SK-N-SH (cell line): ENCODE data around the gene KCND3. TPM values are rescaled to one million over a fixed set of nuclear protein-coding genes. Genes with fewer than 3 reads are reported as not detected.

Experiments
- CTCF ChIA-PET: fragments of 300-600, 350-600 bp; formaldehyde crosslinking; extraction: SDS; loops from one replicate; lab custom pipeline; 2021; lab: Yijun Ruan, JAX
- POLR2A ChIA-PET: fragments of 350-600 bp; sonication (Branson Sonifier 250); formaldehyde crosslinking; extraction: SDS; loops from one replicate; lab custom pipeline; 2020; ENCODE audit warnings: antibody characterized with exemption, inconsistent platforms; lab: Yijun Ruan, JAX
- DNase-seq: peaks from one replicate; pipeline ENCODE4 v3.0.0; 2012
- H2AFZ ChIP-seq: fragments of 200-600 bp; sonication (generic); 2 replicates; pipeline ENCODE4 v1.8.1; 2016; ENCODE audit warnings: antibody characterized with exemption, mild to moderate bottlenecking, low read depth
- H3F3A ChIP-seq: fragments of 200-600 bp; sonication (generic); replicated peaks from 2 replicates; pipeline ENCODE3; 2016; ENCODE audit warnings: antibody characterized with exemption, mild to moderate bottlenecking; ENCODE audit not compliant: insufficient read depth
- H3K27ac ChIP-seq, 2 experiments: fragments of 200-500 bp in 1 of 2; fragments of 200-600 bp in 1 of 2; sonication (Bioruptor generic) in 1 of 2; sonication (generic), shearing (Covaris generic) in 1 of 2; 2 replicates each; pipeline versions ENCODE4 v1.5.1 to v1.6.1; 2014 to 2016; ENCODE audit warnings: low read depth in 2 of 2, inconsistent platforms in 1 of 2, low read length in 1 of 2, mild to moderate bottlenecking in 1 of 2, mixed read lengths in 1 of 2
- H3K27me3 ChIP-seq: fragments of 200-600 bp; sonication (generic), shearing (Covaris generic); 2 replicates; pipeline ENCODE4 v1.6.1; 2016; ENCODE audit warnings: mixed run types; ENCODE audit not compliant: insufficient read depth
- H3K36me3 ChIP-seq, 2 experiments: fragments of 200-500 bp in 1 of 2; fragments of 200-600 bp in 1 of 2; sonication (Bioruptor generic) in 1 of 2; sonication (generic) in 1 of 2; replicated peaks in 1 of 2; 2 replicates each; pipeline versions ENCODE3 to v1.5.1; 2014 to 2016; ENCODE audit warnings: low read length in 1 of 2, mild to moderate bottlenecking in 1 of 2; ENCODE audit not compliant: insufficient read depth in 2 of 2, control insufficient read depth in 1 of 2
- H3K4me1 ChIP-seq, 2 experiments: fragments of 200-500 bp in 1 of 2; fragments of 200-600 bp in 1 of 2; sonication (Bioruptor generic) in 1 of 2; sonication (generic), shearing (Covaris generic) in 1 of 2; 2 replicates each; pipeline versions ENCODE4 v1.5.1 to v1.6.1; 2014 to 2016; ENCODE audit warnings: low read depth in 1 of 2, low read length in 1 of 2, mixed run types in 1 of 2; ENCODE audit not compliant: insufficient read depth in 2 of 2, control insufficient read depth in 1 of 2
- H3K4me2 ChIP-seq: fragments of 200-600 bp; sonication (generic), shearing (Covaris generic); 2 replicates; pipeline ENCODE4 v1.6.1; 2017; ENCODE audit warnings: mixed run types
- H3K4me3 ChIP-seq, 2 experiments: fragments of 200-500 bp in 1 of 2; fragments of 200-600 bp in 1 of 2; sonication (Bioruptor generic) in 1 of 2; sonication (generic), shearing (Covaris generic) in 1 of 2; 2 replicates each; pipeline versions ENCODE4 v1.5.1 to v1.8.1; 2014 to 2016; ENCODE audit warnings: low read depth in 2 of 2, inconsistent platforms in 1 of 2, low read length in 1 of 2, mild to moderate bottlenecking in 1 of 2, mixed read lengths in 1 of 2, moderate library complexity in 1 of 2
- H3K79me2 ChIP-seq: fragments of 200-600 bp; sonication (generic); 2 replicates; pipeline ENCODE4 v1.8.1; 2017; ENCODE audit warnings: mild to moderate bottlenecking; ENCODE audit not compliant: insufficient read depth
- H3K9ac ChIP-seq: fragments of 200-600 bp; sonication (generic); 2 replicates; pipeline ENCODE4 v1.6.1; 2017; ENCODE audit warnings: mixed run types
- H3K9me2 ChIP-seq: fragments of 200-600 bp; sonication (generic); 2 replicates; pipeline ENCODE4 v1.6.1; 2017; ENCODE audit warnings: mixed run types
- H3K9me3 ChIP-seq: fragments of 200-600 bp; sonication (generic); 2 replicates; pipeline ENCODE4 v1.6.1; 2017; ENCODE audit warnings: mixed run types, mild to moderate bottlenecking, moderate library complexity
- H4K20me1 ChIP-seq: fragments of 200-600 bp; sonication (generic); 2 replicates; pipeline ENCODE4 v1.6.1; 2017; ENCODE audit warnings: mild to moderate bottlenecking, mixed run types; ENCODE audit not compliant: insufficient read depth
- CHD2 ChIP-seq: fragments of 150-350 bp; IDR thresholded peaks from 2 replicates; pipeline ENCODE4 v1.6.1; 2018; ENCODE audit warnings: low read length; ENCODE audit not compliant: partially characterized antibody
- CTCF ChIP-seq: fragments of 200-600 bp; sonication (generic); IDR thresholded peaks from 2 replicates; pipeline ENCODE4 v1.6.1; 2017; ENCODE audit warnings: antibody characterized with exemption, mild to moderate bottlenecking, moderate library complexity
- EP300 ChIP-seq, 2 experiments: IDR thresholded peaks; 2 replicates each; pipeline versions ENCODE4 v1.4.0 to v1.6.1; 2012; ENCODE audit warnings: borderline replicate concordance in 1 of 2, low read depth in 1 of 2, low read length in 1 of 2
- FOSL2 ChIP-seq: IDR thresholded peaks from 2 replicates; pipeline ENCODE4 v1.4.0; 2012; ENCODE audit warnings: low read depth, mild to moderate bottlenecking, moderate library complexity, borderline replicate concordance
- GATA2 ChIP-seq: sonication (generic); formaldehyde crosslinking; IDR thresholded peaks from 2 replicates; pipeline ENCODE4 v1.5.0; 2020; ENCODE audit warnings: mild to moderate bottlenecking, missing genetic modification reagents
- IRF3 ChIP-seq: fragments of 150-350 bp; IDR thresholded peaks from 2 replicates; pipeline ENCODE4 v1.6.1; 2016; ENCODE audit warnings: mild to moderate bottlenecking, low read depth, low read length
- JUND ChIP-seq: IDR thresholded peaks from 2 replicates; pipeline ENCODE4 v1.4.0; 2012
- MEF2A ChIP-seq: IDR thresholded peaks from 2 replicates; pipeline ENCODE4 v1.4.0; 2012; ENCODE audit warnings: low read depth, borderline replicate concordance
- MXI1 ChIP-seq: IDR thresholded peaks from 2 replicates; pipeline ENCODE4 v1.6.1; 2012; ENCODE audit warnings: mild to moderate bottlenecking, low read depth, low read length, improper control_type of control experiment
- NRF1 ChIP-seq: IDR thresholded peaks from 2 replicates; pipeline ENCODE4 v1.6.1; 2012; ENCODE audit warnings: low read depth, mild to moderate bottlenecking, low read length
- PBX3 ChIP-seq: IDR thresholded peaks from 2 replicates; pipeline ENCODE4; 2012
- RAD21 ChIP-seq: IDR thresholded peaks from 2 replicates; pipeline ENCODE4 v1.6.1; 2012; ENCODE audit warnings: mild to moderate bottlenecking, low read length
- RCOR1 ChIP-seq: fragments of 150-350 bp; IDR thresholded peaks from 2 replicates; pipeline ENCODE4 v1.6.1; 2017; ENCODE audit warnings: antibody characterized with exemption, low read length
- REST ChIP-seq: IDR thresholded peaks from 2 replicates; pipeline ENCODE4 v1.6.1; 2012; ENCODE audit warnings: mild to moderate bottlenecking, low read depth, low read length, moderate library complexity
- RXRA ChIP-seq: IDR thresholded peaks from 2 replicates; pipeline ENCODE4 v1.4.0; 2012; ENCODE audit warnings: low read depth, mild to moderate bottlenecking, borderline replicate concordance
- SMC3 ChIP-seq: IDR thresholded peaks from 2 replicates; pipeline ENCODE4 v1.6.1; 2012; ENCODE audit warnings: low read depth, low read length, improper control_type of control experiment
- TAF1 ChIP-seq: IDR thresholded peaks from 2 replicates; pipeline ENCODE4 v1.6.1; 2012; ENCODE audit warnings: low read depth, mild to moderate bottlenecking, low read length, moderate library complexity, borderline replicate concordance
- TEAD4 ChIP-seq: IDR thresholded peaks from 2 replicates; pipeline ENCODE4 v1.4.0; 2012; ENCODE audit warnings: mild to moderate bottlenecking, borderline replicate concordance; ENCODE audit not compliant: insufficient read depth
- USF1 ChIP-seq: IDR thresholded peaks from 2 replicates; pipeline ENCODE4 v1.4.0; 2012; ENCODE audit warnings: low read depth, borderline replicate concordance
- ZBTB33 ChIP-seq: IDR thresholded peaks from 2 replicates; pipeline ENCODE4 v1.4.0; 2012; ENCODE audit warnings: low read depth, borderline replicate concordance
- WGBS: methylation state at CpG from one replicate; pipeline ENCODE4 v1.1.6; 2017; ENCODE audit warnings: low lambda C conversion rate; 5-methylcytosine and 5-hydroxymethylcytosine counted together
- polyA plus RNA-seq, 3 experiments: library from polyadenylated mRNA; depleted of rRNA; stranded (reverse); fragments of >200 nt; gene quantifications; 2 replicates each; pipeline ENCODE4 v1.2.3, GENCODE V29; 2012

KCND3 gene
- polyA plus RNA-seq, 1 of the 3 experiments (the other 2 are of a cell fraction) = not detected

GRCh38 chr1:111983500-111983899 is 6.0 kb downstream of the KCND3 start:
- Histone ChIP-seq H3K4me3 (no peak overlapping the region), H3K79me2 (no peaks in the 10 kb centered on the region), H3K27me3 (peaks cover 22% of the 10 kb centered on the region), H2AFZ (no peak overlapping the region), H3K9me3 (no peaks in the 10 kb centered on the region), H3K27ac (no peak overlapping the region), H3F3A (no peaks in the 10 kb centered on the region), H3K4me1 (no peaks in the 10 kb centered on the region), H3K4me2 (no peak overlapping the region), H3K9me2 (no peaks in the 10 kb centered on the region), H3K9ac (no peak overlapping the region), H4K20me1 (no peaks in the 10 kb centered on the region)
- POLR2A ChIA-PET = no interaction called here
- no peak for DNase-seq
- 46% methylated on average over 8 of the region's 8 CpGs for WGBS
- TF ChIP-seq RCOR1 (no peak), RAD21 (no peak), CHD2 (no peak), RXRA (no peak), PBX3 (no peak), REST (no peak), ZBTB33 (no peak), USF1 (no peak), CTCF (no peak), MXI1 (no peak), TEAD4 (no peak), GATA2 (no peak), SMC3 (no peak), NRF1 (no peak), EP300 (IDR thresholded peaks at IDR 0.05; ENCODE audit: borderline replicate concordance in 1 of 2, low read depth in 1 of 2, low read length in 1 of 2) (no peak), JUND (no peak), MEF2A (no peak), IRF3 (no peak), FOSL2 (no peak), TAF1 (no peak)
- TF ChIP-seq, all 33 proteins: peak for 0
- CTCF ChIA-PET = no interaction called here
- no peaks in the 10 kb centered on the region for H3K36me3 ChIP-seq
